ENCODE results near the gene AGMO. TPM values are rescaled to one million over a fixed set of nuclear protein-coding genes. Genes with fewer than 3 reads are reported as not detected.

AGMO gene
- total and polyA plus RNA-seq, 10 of the 15 experiments (the other 5 are each of a cell fraction or from before 2014, with no cell fraction given): 0.11 to 0.29 TPM; not detected in 8

DNA sequence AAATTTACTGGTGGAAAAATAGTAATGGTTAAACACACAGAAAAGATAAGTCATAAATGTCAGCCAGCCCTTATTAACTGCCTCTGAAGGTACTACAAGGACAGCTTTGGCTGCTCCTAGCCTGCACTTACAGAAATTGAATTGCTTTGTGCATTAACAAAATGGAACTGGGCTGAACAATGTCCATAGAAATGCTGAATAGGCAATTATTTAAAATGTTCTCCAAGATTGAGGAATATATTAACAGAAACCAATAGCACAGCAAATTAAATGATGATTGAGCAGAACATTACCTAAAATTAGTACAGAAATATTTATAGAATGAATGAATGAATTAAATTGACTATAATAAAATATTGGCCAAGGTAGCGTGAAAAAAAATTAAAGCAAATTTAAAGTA, 42.4 kb upstream of the AGMO start (continued):
- TF ChIP-seq, protein P1, sequence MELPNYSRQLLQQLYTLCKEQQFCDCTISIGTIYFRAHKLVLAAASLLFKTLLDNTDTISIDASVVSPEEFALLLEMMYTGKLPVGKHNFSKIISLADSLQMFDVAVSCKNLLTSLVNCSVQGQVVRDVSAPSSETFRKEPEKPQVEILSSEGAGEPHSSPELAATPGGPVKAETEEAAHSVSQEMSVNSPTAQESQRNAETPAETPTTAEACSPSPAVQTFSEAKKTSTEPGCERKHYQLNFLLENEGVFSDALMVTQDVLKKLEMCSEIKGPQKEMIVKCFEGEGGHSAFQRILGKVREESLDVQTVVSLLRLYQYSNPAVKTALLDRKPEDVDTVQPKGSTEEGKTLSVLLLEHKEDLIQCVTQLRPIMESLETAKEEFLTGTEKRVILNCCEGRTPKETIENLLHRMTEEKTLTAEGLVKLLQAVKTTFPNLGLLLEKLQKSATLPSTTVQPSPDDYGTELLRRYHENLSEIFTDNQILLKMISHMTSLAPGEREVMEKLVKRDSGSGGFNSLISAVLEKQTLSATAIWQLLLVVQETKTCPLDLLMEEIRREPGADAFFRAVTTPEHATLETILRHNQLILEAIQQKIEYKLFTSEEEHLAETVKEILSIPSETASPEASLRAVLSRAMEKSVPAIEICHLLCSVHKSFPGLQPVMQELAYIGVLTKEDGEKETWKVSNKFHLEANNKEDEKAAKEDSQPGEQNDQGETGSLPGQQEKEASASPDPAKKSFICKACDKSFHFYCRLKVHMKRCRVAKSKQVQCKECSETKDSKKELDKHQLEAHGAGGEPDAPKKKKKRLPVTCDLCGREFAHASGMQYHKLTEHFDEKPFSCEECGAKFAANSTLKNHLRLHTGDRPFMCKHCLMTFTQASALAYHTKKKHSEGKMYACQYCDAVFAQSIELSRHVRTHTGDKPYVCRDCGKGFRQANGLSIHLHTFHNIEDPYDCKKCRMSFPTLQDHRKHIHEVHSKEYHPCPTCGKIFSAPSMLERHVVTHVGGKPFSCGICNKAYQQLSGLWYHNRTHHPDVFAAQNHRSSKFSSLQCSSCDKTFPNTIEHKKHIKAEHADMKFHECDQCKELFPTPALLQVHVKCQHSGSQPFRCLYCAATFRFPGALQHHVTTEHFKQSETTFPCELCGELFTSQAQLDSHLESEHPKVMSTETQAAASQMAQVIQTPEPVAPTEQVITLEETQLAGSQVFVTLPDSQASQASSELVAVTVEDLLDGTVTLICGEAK (IDR thresholded peaks at IDR 0.05; ENCODE audit: borderline replicate concordance): no peak
- TF ChIP-seq NR2C1 (IDR thresholded peaks at IDR 0.05) (no peak), MXI1 (IDR thresholded peaks at IDR 0.05; ENCODE audit: low read depth, low read length) (no peak), YY1 (IDR thresholded peaks at IDR 0.05; ENCODE audit: low read depth, low read length) (no peak), SIN3A (IDR thresholded peaks at IDR 0.05; ENCODE audit: low read depth, low read length) (no peak), NFYA (IDR thresholded peaks at IDR 0.05; ENCODE audit: borderline replicate concordance, low read depth, low read length) (no peak), BACH1 (IDR thresholded peaks at IDR 0.05; ENCODE audit: borderline replicate concordance) (no peak), SMAD5 (IDR thresholded peaks at IDR 0.05; ENCODE audit: low read depth) (no peak)
- TF ChIP-seq, protein P2, sequence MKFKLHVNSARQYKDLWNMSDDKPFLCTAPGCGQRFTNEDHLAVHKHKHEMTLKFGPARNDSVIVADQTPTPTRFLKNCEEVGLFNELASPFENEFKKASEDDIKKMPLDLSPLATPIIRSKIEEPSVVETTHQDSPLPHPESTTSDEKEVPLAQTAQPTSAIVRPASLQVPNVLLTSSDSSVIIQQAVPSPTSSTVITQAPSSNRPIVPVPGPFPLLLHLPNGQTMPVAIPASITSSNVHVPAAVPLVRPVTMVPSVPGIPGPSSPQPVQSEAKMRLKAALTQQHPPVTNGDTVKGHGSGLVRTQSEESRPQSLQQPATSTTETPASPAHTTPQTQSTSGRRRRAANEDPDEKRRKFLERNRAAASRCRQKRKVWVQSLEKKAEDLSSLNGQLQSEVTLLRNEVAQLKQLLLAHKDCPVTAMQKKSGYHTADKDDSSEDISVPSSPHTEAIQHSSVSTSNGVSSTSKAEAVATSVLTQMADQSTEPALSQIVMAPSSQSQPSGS (IDR thresholded peaks at IDR 0.05; ENCODE audit: low read length): no peak

Data from GM12878 (cell line).